Kidney epithelial cell (primary cell): Measurements from ENCODE around the gene HSD17B8. TPM values are rescaled to one million over a fixed set of nuclear protein-coding genes. Genes with fewer than 3 reads are reported as not detected.
A peak's percentile ranks its signal among the peaks of the same experiment; 100 is the strongest.

Experiments
- DNase-seq: peaks from one replicate; pipeline ENCODE4 v3.0.0-alpha.2; 2010; ENCODE audit warnings: low read depth
- H3K27me3 ChIP-seq: 2 replicates; pipeline ENCODE4 v1.6.0; 2011; ENCODE audit warnings: low read length; ENCODE audit not compliant: control insufficient read depth, insufficient read depth
- H3K36me3 ChIP-seq: 2 replicates; pipeline ENCODE4 v1.5.1; 2011; ENCODE audit warnings: low read length; ENCODE audit not compliant: control insufficient read depth, insufficient read depth
- H3K4me3 ChIP-seq: 2 replicates; pipeline ENCODE4 v1.5.1; 2011; ENCODE audit warnings: low read depth, mild to moderate bottlenecking, control low read depth, low read length
- total RNA-seq: library from RNA; depleted of rRNA; stranded (reverse); fragments of >200 nt; gene quantifications from 2 replicates; pipeline ENCODE4 v1.2.3, GENCODE V29; 2015
- TF ChIP-seq, protein P1 (sequence below): IDR thresholded peaks from 2 replicates; pipeline ENCODE4 v1.5.1; 2011; ENCODE audit warnings: mild to moderate bottlenecking, moderate library complexity, low read length, control low read depth, inconsistent platforms; ENCODE audit not compliant: insufficient read depth, poor library complexity, severe bottlenecking

Gene HSD17B8
- total RNA-seq, 1 donor from 2014 or later, result 13.1 TPM

DNA sequence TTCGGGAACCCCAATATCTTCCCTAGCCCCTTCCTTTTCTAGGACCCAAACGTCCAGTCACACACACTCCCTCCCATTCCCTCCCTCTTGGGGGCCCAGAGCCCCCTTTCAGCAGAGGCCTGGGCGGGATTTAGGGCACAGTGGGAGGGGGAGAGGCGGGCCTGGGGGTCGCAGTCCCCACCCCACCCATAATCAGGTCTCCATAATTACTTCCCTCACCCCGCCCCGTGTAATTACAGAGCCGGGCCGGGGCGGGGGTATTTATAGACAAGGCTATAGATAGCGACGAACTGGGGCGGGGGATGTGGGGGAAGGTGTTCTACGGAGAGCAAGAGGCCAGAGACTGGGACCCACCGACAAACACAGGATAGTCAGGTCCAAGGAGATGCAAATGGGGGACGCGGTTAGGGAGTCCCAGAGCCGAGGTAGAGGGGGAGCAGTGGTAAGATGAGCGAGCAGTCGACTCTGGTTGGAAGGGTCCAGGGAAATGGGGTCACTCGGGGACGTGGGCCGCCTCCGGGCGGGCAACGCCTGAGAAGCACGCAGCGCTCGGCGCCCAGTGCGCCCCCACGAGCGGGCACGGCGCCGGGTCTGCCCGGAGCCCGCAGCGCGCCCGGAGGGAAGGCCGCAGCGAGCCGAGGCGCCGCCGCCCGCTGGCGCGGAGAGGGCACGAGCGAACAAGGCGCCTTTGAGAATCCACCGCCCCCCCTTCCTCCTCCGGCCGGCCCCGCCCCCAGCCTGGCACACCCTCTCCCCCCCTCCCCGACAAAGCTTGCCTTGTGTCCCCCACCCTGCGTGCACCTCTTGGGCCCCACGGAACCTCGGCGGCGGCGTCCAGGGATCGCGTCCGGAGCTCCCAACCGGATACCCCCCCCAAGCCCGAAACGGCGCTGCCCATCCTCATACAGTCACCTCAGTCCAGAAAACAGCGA, 11.5 kb upstream of the HSD17B8 start:
- peak overlapping the region; percentile 23 for H3K4me3 ChIP-seq
- TF ChIP-seq, protein P1, sequence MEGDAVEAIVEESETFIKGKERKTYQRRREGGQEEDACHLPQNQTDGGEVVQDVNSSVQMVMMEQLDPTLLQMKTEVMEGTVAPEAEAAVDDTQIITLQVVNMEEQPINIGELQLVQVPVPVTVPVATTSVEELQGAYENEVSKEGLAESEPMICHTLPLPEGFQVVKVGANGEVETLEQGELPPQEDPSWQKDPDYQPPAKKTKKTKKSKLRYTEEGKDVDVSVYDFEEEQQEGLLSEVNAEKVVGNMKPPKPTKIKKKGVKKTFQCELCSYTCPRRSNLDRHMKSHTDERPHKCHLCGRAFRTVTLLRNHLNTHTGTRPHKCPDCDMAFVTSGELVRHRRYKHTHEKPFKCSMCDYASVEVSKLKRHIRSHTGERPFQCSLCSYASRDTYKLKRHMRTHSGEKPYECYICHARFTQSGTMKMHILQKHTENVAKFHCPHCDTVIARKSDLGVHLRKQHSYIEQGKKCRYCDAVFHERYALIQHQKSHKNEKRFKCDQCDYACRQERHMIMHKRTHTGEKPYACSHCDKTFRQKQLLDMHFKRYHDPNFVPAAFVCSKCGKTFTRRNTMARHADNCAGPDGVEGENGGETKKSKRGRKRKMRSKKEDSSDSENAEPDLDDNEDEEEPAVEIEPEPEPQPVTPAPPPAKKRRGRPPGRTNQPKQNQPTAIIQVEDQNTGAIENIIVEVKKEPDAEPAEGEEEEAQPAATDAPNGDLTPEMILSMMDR, result no peak
- H3K27me3 ChIP-seq, result peaks cover 26% of the 10 kb centered on the region
- H3K36me3 ChIP-seq, result peaks cover 2% of the 10 kb centered on the region
- DNase-seq, result no peak

DNA sequence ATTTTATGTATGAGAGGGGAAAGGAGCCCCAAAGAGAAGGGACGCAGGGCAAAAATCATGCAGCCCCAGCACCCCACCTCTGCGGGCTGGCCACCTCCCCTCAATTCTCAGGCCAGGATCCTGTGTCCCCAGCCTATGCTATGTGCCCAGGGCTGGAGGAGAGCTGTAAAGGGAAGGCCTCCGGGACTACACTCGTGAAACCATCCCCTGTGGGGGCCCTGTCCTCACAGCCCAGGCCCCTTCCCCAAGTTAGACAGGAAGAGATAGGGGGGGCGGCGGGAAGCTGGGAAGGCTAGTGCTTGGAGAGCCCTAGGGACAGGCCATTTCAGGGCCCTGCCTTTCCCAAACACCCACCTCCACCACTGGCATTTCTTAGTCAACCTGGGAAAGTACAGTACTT, 10.8 kb upstream of the HSD17B8 start:
- no peak overlapping the region for H3K4me3 ChIP-seq
- TF ChIP-seq, protein P1, result no peak
- peaks cover 26% of the 10 kb centered on the region for H3K27me3 ChIP-seq
- peaks cover 2% of the 10 kb centered on the region for H3K36me3 ChIP-seq
- no peak for DNase-seq

- TF ChIP-seq, protein P1, result no peak
- Histone ChIP-seq H3K27me3 (peaks cover 25% of the 10 kb centered on the region), H3K36me3 (peaks cover 2% of the 10 kb centered on the region), H3K4me3 (no peak overlapping the region)
- no peak for DNase-seq
These were observed 9.9 kb upstream of the HSD17B8 start for GRCh38 chr6:33194431-33194979.

- no peak for DNase-seq
- H3K36me3 ChIP-seq, result peaks cover 2% of the 10 kb centered on the region
- TF ChIP-seq, protein P1, result no peak
These were observed 8.9 kb upstream of the HSD17B8 start for GRCh38 chr6:33195304-33196165.

GRCh38 chr6:33197431-33198048, 6.9 kb upstream of the HSD17B8 start:
- Histone ChIP-seq H3K4me3 (no peak overlapping the region), H3K36me3 (peaks cover 5% of the 10 kb centered on the region), H3K27me3 (peaks cover 5% of the 10 kb centered on the region)
- TF ChIP-seq, protein P1, result peak; percentile 69
- DNase-seq, result no peak

More at GRCh38 chr6:33195304-33196165, 8.9 kb upstream of the HSD17B8 start:
- Histone ChIP-seq H3K27me3 (peaks cover 21% of the 10 kb centered on the region), H3K4me3 (no peak overlapping the region)
